Embryonic facial prominence (tissue), 1 donor: Measurements from ENCODE around the gene SNX17.
"Not testable (repeated sequence)": the region's sequence is repeated elsewhere in the genome, so short reads cannot be mapped to it uniquely, and the experiment has no call there.

Experiments
- DNase-seq: peaks from one replicate; pipeline ENCODE4 v3.0.0-alpha.2; 2016; ENCODE audit errors: extremely low spot score

SNX17 gene

GRCh38 chr2:27398962-27399361, 28.5 kb downstream of the SNX17 start:
- DNase-seq, result no peak

- no peak for DNase-seq
These were observed 30.1 kb downstream of the SNX17 start for GRCh38 chr2:27400348-27401135.

- DNase-seq, result peak; percentile 51
These were observed 37.5 kb downstream of the SNX17 start for GRCh38 chr2:27407798-27408491.

- no peak for DNase-seq
These were observed 38.3 kb downstream of the SNX17 start for GRCh38 chr2:27408601-27409320.

GRCh38 chr2:27409321-27410073, 39.1 kb downstream of the SNX17 start, which contains the start of gene PPM1G:
PPM1G (minus strand) TSS chr2:27409591; CDS start chr2:27409422, 169 bp downstream.
- DNase-seq, result peak; percentile 80

GRCh38 chr2:27412419-27413152, 42.2 kb downstream of the SNX17 start:
- DNase-seq, result no peak

GRCh38 chr2:27416151-27416550, 45.7 kb downstream of the SNX17 start:
- DNase-seq, result no peak

GRCh38 chr2:27420996-27421395, 50.6 kb downstream of the SNX17 start:
- DNase-seq, result no peak

GRCh38 chr2:27421660-27422250, 51.3 kb downstream of the SNX17 start:
- DNase-seq, result no peak

GRCh38 chr2:27422958-27423357, 52.5 kb downstream of the SNX17 start:
- DNase-seq, result no peak

- not testable (repeated sequence) for DNase-seq
These were observed 54.6 kb downstream of the SNX17 start for GRCh38 chr2:27425039-27425438.
